Karpas-422 (cell line): Measurements from ENCODE around the gene SLC16A10. TPM values are rescaled to one million over a fixed set of nuclear protein-coding genes. Genes with fewer than 3 reads are reported as not detected.

Experiments
- DNase-seq: peaks from one replicate; pipeline ENCODE4 v3.0.0-alpha.2; 2015
- H2AFZ ChIP-seq: fragments of 200-600 bp; sonication (generic); 2 replicates; pipeline ENCODE4 v1.6.1; 2014; ENCODE audit warnings: antibody characterized with exemption, low read length, mixed read lengths
- H3K27ac ChIP-seq: fragments of 200-600 bp; sonication (generic); 2 replicates; pipeline ENCODE4 v1.5.1; 2014; ENCODE audit warnings: mild to moderate bottlenecking, low read length, moderate library complexity
- H3K27me3 ChIP-seq: fragments of 200-600 bp; sonication (generic); 2 replicates; pipeline ENCODE4 v1.6.1; 2014; ENCODE audit warnings: low read length, mixed read lengths
- H3K36me3 ChIP-seq: fragments of 200-600 bp; sonication (generic); 2 replicates; pipeline ENCODE4 v1.6.1; 2014; ENCODE audit warnings: low read length, mixed read lengths; ENCODE audit not compliant: insufficient read depth
- H3K4me1 ChIP-seq: fragments of 200-600 bp; sonication (generic); 2 replicates; pipeline ENCODE4 v1.6.1; 2014; ENCODE audit warnings: mild to moderate bottlenecking, low read length, mixed read lengths
- H3K4me2 ChIP-seq: fragments of 200-600 bp; sonication (generic); 2 replicates; pipeline ENCODE4 v1.6.1; 2014; ENCODE audit warnings: low read length, low read depth, mild to moderate bottlenecking; ENCODE audit not compliant: poor library complexity, severe bottlenecking
- H3K4me3 ChIP-seq: fragments of 200-600 bp; sonication (generic); 2 replicates; pipeline ENCODE4 v1.5.1; 2014; ENCODE audit warnings: mild to moderate bottlenecking, antibody characterized with exemption, low read length, mixed read lengths
- H3K79me2 ChIP-seq: fragments of 200-600 bp; sonication (generic); 2 replicates; pipeline ENCODE4 v1.6.1; 2014; ENCODE audit warnings: mild to moderate bottlenecking, low read length, mixed read lengths
- H3K9ac ChIP-seq: fragments of 200-600 bp; sonication (generic); 2 replicates; pipeline ENCODE4 v1.6.0; 2014; ENCODE audit warnings: low read length
- H3K9me2 ChIP-seq: fragments of 200-600 bp; sonication (generic), shearing (Covaris generic); replicated peaks from 2 replicates; pipeline ENCODE4 v1.6.0; 2014; ENCODE audit warnings: mild to moderate bottlenecking, low read length, moderate library complexity; ENCODE audit not compliant: insufficient read depth
- H3K9me3 ChIP-seq: fragments of 300-700, 200-600 bp; sonication (generic); 2 replicates; pipeline ENCODE4 v1.6.1; 2014; ENCODE audit warnings: low read length, mixed read lengths
- H4K20me1 ChIP-seq: fragments of 200-600 bp; sonication (generic); 2 replicates; pipeline ENCODE4 v1.6.1; 2014; ENCODE audit warnings: mild to moderate bottlenecking, antibody characterized with exemption, low read length, low read depth; ENCODE audit not compliant: insufficient read depth
- total RNA-seq: library from RNA; depleted of rRNA; stranded (reverse); fragments of >200 nt; shearing (Covaris generic); gene quantifications from 2 replicates; pipeline ENCODE4 v1.2.3, GENCODE V29; 2014; ENCODE audit warnings: low replicate concordance

Gene SLC16A10
- total RNA-seq, 1 experiment from 2014 or later = 0.37 TPM

DNA sequence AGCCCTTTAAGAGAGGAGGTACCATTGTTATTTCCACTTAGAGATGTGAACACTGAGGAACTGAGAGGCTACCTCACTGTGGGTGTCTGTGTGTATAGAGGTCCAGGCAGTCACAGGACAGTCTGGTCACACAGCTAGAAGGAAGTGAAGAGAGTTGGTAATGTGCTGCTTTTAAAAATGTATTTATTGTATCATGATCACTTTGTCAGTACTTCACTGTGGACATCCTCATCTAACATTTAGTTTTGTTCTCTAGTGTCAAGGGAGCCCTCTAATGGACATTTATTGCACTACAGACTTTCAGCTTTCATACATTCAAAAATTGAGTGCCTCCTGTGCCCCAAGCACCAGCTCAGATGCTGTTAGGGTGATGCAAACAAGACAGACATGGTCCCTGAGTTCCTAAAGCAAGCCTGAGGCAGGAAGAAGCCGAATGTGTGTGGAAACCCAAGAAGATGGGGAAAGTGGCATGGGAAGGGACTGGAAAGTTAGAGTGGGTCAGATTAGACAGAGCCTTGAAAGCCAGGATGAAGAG is 123.0 kb downstream of the SLC16A10 start:
- Histone ChIP-seq H3K79me2 (no peaks in the 10 kb centered on the region), H3K9ac (no peak overlapping the region)

DNA sequence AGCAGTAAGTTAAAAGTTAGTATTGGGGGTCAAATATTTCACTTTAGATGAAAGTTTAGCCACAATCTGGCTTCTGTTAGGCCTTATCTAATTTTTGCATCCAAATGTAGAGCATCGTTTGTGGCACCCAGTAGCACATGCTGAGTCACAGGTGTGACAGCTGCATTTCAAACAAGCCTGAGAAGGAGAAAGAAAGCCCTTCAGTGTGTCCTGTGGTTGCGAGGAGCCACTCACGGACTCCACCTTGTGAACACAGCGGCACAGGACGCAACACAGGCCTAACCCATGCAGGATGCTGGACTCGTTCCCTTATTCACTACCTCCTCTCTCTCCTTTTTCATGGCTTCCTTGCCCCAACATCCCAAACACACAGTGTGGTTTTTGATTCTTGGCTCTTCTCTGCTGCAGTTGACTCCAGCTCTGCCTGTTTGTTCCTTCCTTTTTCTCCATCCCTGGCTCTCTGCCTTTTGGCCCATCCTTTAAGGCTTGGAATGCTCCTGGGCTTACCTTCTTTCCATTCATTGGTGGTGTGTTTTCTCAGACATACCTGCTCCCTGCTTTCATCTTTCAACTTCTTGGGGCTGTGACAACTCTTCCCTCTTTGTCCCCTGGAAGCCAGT is 124.2 kb downstream of the SLC16A10 start:
- Histone ChIP-seq H3K27ac (no peak overlapping the region), H3K27me3 (no peaks in the 10 kb centered on the region), H2AFZ (no peak overlapping the region), H3K79me2 (no peaks in the 10 kb centered on the region), H3K36me3 (no peaks in the 10 kb centered on the region), H3K4me1 (no peaks in the 10 kb centered on the region), H3K4me3 (no peak overlapping the region), H3K9me2 (no peaks in the 10 kb centered on the region), H4K20me1 (no peaks in the 10 kb centered on the region), H3K4me2 (no peak overlapping the region), H3K9ac (no peak overlapping the region), H3K9me3 (no peaks in the 10 kb centered on the region)
- no peak for DNase-seq

More for the DNA sequence above, 123.0 kb downstream of the SLC16A10 start:
- H3K36me3 ChIP-seq = no peaks in the 10 kb centered on the region
- H3K4me1 ChIP-seq = no peaks in the 10 kb centered on the region
- no peaks in the 10 kb centered on the region for H3K9me3 ChIP-seq
- DNase-seq = peak; percentile 83
- H3K4me3 ChIP-seq = no peak overlapping the region
- H4K20me1 ChIP-seq = no peaks in the 10 kb centered on the region
- H3K9me2 ChIP-seq = no peaks in the 10 kb centered on the region
- no peak overlapping the region for H2AFZ ChIP-seq
- no peak overlapping the region for H3K27ac ChIP-seq
- H3K27me3 ChIP-seq = no peaks in the 10 kb centered on the region
- no peak overlapping the region for H3K4me2 ChIP-seq

DNA sequence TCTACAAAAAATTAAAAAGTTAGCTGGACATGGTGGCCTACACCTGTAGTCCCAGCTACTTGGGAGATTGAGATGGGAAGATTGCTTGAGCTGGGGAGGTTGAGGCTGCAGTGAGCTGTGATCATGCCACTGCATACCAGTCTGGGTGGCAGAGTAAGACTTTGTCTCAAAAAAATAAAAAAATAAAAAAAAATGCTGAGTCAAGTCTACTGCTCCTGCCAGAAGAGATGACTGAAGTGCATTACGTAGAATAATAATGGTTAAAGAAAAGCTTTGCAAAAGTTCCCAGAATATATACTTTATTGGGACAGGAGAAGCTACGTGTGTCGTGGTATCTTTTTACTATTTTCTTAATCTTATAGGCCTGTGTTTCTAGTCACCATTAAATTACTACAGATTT is 125.3 kb downstream of the SLC16A10 start:
- Histone ChIP-seq H3K9ac (no peak overlapping the region), H3K9me3 (no peaks in the 10 kb centered on the region), H3K4me1 (no peaks in the 10 kb centered on the region), H3K27me3 (no peaks in the 10 kb centered on the region), H3K4me3 (no peak overlapping the region), H3K79me2 (no peaks in the 10 kb centered on the region), H3K27ac (no peak overlapping the region), H3K36me3 (no peaks in the 10 kb centered on the region), H3K9me2 (no peaks in the 10 kb centered on the region), H2AFZ (no peak overlapping the region), H3K4me2 (no peak overlapping the region), H4K20me1 (no peaks in the 10 kb centered on the region)
- no peak for DNase-seq

GRCh38 chr6:111215131-111215530 is 127.8 kb downstream of the SLC16A10 start:
- Histone ChIP-seq H4K20me1 (no peaks in the 10 kb centered on the region), H3K4me3 (no peak overlapping the region), H3K4me2 (no peak overlapping the region), H3K4me1 (no peaks in the 10 kb centered on the region), H3K9me3 (no peaks in the 10 kb centered on the region), H3K9ac (no peak overlapping the region), H2AFZ (no peak overlapping the region), H3K36me3 (no peaks in the 10 kb centered on the region), H3K27ac (no peak overlapping the region), H3K9me2 (no peaks in the 10 kb centered on the region), H3K27me3 (no peaks in the 10 kb centered on the region), H3K79me2 (no peaks in the 10 kb centered on the region)
- DNase-seq = no peak

DNA sequence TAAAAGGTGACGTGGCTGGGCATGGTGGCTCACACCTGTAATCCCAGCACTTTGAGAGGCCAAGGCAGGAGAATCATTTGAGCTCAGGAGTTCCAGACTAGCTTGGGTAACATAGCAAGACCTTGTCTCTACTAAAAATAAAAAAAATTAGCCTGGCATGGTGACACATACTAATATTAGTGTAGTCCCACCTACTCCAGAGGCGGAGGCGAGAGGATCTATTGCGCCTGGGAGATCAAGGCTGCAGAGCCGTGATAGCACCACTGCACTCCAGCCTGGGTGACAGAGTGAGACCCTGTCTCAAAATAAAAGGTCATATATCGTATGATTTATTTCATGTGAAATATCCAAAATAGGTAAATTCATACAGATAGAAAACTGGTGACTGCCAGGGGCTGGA is 132.5 kb downstream of the SLC16A10 start:
- H3K9ac ChIP-seq = no peak overlapping the region
- H3K4me1 ChIP-seq = 0 out of 2 replicates have a peak, but pooled peaks cover 3% of the 10 kb centered on the region
- H3K9me2 ChIP-seq = no peaks in the 10 kb centered on the region

DNA sequence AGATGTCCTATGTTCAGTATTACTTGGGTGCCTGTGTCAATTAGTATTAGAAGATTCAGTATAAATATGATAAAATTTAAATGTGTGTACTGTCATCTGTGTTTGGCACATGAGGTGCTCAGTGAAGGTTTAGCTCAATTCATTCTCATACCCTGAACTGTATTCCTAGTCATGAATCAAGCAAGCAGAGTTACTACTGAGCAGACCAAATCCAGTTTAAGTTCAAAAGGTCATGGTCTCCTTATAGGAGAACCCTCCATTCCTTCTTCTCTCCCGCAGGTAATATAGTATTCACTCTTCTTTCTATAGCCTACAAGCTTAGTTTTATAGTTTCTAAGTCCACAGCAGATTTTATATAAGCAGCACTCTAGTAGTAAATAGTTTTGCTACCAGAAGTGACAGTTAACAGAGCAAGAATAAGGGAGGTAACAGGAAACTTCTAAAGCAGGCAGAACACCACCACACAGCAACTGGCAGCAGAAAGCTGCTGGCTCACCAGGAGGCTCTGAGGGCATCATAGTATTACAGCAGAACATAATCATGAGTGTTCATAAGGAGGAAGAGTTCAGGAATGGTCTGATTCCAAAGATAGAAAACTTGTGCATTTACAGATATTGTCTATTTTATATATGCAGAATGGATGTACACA is 133.2 kb downstream of the SLC16A10 start:
- Histone ChIP-seq H3K27me3 (no peaks in the 10 kb centered on the region), H3K4me2 (no peak overlapping the region), H3K9me2 (no peaks in the 10 kb centered on the region), H3K4me1 (0 out of 2 replicates have a peak, but pooled peaks cover 3% of the 10 kb centered on the region), H3K9ac (no peak overlapping the region), H3K27ac (no peak overlapping the region), H2AFZ (no peak overlapping the region), H3K79me2 (no peaks in the 10 kb centered on the region), H3K4me3 (no peak overlapping the region), H3K9me3 (no peaks in the 10 kb centered on the region), H4K20me1 (no peaks in the 10 kb centered on the region), H3K36me3 (no peaks in the 10 kb centered on the region)
- DNase-seq = no peak

More for the DNA sequence above, 132.5 kb downstream of the SLC16A10 start:
- Histone ChIP-seq H2AFZ (no peak overlapping the region), H3K27me3 (no peaks in the 10 kb centered on the region), H3K27ac (no peak overlapping the region), H3K4me2 (no peak overlapping the region), H3K79me2 (no peaks in the 10 kb centered on the region), H3K36me3 (no peaks in the 10 kb centered on the region), H4K20me1 (no peaks in the 10 kb centered on the region), H3K9me3 (no peaks in the 10 kb centered on the region), H3K4me3 (no peak overlapping the region)
- DNase-seq = no peak

DNA sequence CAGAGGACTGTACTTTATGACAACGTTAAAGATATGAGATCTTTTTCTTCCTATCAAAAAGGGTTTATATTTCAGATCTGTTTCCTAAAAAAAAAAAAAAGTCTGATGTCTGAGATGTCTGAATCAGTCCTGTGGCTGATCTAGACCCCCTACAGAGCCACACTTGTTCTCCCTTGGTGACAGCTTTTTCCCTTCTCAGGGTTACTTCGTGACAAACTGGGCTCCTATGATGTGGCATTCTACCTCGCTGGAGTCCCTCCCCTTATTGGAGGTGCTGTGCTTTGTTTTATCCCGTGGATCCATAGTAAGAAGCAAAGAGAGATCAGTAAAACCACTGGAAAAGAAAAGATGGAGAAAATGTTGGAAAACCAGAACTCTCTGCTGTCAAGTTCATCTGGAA is 134.5 kb downstream of the SLC16A10 start:
- no peaks in the 10 kb centered on the region for H3K36me3 ChIP-seq
- DNase-seq = no peak
- no peak overlapping the region for H3K4me2 ChIP-seq
- H2AFZ ChIP-seq = no peak overlapping the region
- no peak overlapping the region for H3K9ac ChIP-seq
- no peak overlapping the region for H3K27ac ChIP-seq
- H3K27me3 ChIP-seq = no peaks in the 10 kb centered on the region
- no peaks in the 10 kb centered on the region for H4K20me1 ChIP-seq
- no peaks in the 10 kb centered on the region for H3K9me3 ChIP-seq
- H3K79me2 ChIP-seq = no peaks in the 10 kb centered on the region
- H3K4me1 ChIP-seq = 0 out of 2 replicates have a peak, but pooled peaks cover 3% of the 10 kb centered on the region
- no peak overlapping the region for H3K4me3 ChIP-seq
- no peaks in the 10 kb centered on the region for H3K9me2 ChIP-seq

- Histone ChIP-seq H3K4me3 (no peak overlapping the region), H3K4me1 (0 out of 2 replicates have a peak, but pooled peaks cover 3% of the 10 kb centered on the region), H4K20me1 (no peaks in the 10 kb centered on the region), H2AFZ (no peak overlapping the region), H3K27me3 (no peaks in the 10 kb centered on the region), H3K79me2 (no peaks in the 10 kb centered on the region), H3K9me2 (no peaks in the 10 kb centered on the region), H3K9me3 (no peaks in the 10 kb centered on the region), H3K4me2 (no peak overlapping the region), H3K36me3 (no peaks in the 10 kb centered on the region), H3K27ac (no peak overlapping the region), H3K9ac (no peak overlapping the region)
- DNase-seq = no peak
Measured at GRCh38 chr6:111222341-111222740, 135.0 kb downstream of the SLC16A10 start.
